ENCODE data around the gene CXCL1.
"Not testable (repeated sequence)": the region's sequence is repeated elsewhere in the genome, so short reads cannot be mapped to it uniquely, and the experiment has no call there.

Gene CXCL1

DNA sequence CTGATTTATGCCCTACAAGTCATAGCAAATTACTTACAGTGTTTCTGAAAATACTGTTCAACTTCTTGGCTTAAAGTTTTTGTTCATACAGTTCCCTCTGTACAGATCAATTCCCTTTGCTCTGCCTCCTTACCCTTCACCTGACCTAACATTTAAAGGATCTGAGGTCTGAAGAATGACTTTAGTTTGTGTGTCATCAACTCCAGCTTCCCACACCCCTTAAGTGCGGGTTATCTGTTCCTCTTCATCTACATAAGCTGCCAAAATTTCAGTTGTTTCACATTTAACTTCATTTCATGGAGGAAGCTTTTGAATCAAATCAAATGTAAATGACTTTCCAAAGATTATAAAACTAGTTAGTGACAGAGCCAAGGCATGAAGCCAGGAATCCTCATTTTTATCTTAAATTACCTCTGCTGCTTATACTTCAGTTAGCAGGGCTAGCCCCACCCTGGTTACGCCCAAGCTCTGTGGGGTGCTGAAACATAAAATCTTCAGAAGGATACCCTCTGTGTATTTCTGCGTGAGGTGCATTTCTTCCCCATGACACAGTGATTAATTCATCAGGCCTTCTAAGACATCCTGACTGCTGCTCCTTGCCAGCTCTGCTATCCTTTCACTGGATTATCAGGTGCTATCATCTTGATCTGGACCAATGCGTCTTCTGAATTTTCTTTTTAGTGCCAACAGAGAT is 16.5 kb downstream of the CXCL1 start:
- DNase-seq: no peak

DNA sequence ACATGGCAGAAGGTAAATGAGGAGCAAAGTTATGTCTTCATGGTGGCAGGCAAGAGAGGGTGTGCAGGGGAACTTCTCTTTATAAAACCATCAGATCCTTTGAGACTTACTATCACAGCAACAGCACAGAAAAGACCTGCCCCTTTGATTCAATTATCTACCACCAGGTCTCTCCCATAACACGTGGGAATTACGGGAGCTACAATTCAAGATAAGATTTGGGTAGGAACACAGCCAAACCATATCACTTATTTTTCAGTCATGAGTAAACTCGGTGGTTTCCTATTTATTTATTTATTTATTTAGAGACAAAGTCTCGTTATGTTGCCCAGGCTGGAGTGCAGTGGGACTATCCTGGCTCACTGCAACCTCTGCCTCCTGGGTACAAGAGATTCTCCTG is 22.1 kb downstream of the CXCL1 start:
- DNase-seq: no peak

DNA sequence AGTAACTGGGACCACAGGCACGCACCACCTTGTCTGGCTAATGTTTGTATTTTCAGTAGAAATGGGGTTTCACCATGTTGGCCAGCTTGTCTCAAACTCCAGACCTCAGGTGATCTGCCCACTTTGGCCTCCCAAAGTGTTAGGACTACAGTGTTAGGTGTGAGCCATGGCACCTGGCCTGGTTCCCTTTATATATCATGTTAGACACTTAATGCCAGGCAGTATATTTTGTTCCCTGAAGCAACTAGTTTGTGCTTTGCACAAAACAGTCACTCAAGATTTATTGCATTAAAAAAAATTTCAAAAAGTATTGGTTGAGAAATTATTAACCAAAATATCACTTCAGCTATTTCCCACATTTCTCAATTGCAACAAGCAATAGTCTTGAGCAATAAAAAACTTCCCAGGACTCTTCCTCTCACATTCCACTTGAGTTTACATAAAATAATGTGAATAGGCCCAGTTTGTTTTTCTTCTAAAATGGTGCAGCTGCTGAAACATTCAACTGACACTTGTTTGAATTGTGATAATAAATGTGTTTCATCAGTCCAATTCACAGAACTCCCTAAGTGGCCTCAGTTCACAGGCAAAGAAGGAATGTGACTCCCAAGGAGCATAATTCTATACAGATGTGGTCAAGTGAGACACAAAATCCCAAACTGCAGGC is 22.7 kb downstream of the CXCL1 start:
- no peak for DNase-seq

DNA sequence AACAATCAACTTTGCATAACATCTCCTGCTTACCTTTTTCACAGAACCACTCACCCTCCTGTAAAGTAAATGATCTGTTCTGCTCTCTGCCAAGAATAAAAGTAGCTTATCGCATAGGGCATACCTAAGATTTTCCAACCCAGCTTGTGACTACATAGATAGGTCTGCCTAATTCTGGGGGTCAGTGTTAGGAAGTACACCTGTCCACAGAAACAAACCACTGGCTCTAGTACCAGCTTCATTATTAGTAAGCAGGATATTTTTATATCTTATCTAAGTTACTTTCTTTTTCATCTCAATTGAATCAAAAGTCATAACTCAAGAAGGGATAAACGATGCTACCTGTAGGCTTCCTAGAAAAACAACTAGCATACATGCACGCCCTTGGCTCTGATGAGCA is 23.8 kb downstream of the CXCL1 start:
- DNase-seq: no peak

DNA sequence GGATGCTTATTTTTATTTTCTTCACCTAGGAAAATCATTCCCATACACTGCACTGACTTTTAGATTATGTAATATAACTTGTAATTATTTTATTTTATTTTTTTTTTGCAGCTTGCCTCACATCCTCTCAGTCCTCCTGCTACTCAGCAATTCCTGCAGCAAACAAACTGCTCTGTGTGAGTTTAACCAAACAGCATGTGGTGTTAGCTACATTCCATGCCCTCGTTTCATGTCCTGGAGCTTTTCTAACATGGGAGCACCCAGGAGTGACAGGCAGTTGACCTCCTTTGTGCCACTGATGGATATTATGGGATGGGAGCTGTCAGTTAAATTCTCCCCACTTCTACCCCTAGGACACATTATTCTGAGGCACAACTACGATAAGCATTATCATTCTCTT is 24.8 kb downstream of the CXCL1 start:
- no peak for DNase-seq

- DNase-seq: no peak
Observed at GRCh38 chr4:73895201-73896175, 26.3 kb downstream of the CXCL1 start.

DNA sequence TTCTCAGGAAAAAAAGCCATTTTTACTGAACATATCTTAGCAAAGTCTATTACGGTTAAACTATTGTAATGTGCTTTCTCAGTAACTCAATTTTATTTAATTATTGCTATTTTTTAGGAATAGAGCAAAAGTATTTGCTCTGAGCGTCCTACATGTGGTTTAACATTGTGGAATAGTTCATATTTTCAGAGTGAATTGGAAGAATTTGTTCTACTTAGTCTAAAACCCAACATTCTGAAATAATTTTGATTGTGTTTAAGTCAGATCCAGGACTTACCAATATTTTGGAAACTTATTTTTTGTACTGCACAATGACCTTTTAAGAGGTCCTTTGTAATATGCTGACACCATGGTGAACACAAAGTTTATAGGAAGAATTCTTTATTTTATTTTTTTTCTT is 27.2 kb downstream of the CXCL1 start:
- DNase-seq: no peak

DNA sequence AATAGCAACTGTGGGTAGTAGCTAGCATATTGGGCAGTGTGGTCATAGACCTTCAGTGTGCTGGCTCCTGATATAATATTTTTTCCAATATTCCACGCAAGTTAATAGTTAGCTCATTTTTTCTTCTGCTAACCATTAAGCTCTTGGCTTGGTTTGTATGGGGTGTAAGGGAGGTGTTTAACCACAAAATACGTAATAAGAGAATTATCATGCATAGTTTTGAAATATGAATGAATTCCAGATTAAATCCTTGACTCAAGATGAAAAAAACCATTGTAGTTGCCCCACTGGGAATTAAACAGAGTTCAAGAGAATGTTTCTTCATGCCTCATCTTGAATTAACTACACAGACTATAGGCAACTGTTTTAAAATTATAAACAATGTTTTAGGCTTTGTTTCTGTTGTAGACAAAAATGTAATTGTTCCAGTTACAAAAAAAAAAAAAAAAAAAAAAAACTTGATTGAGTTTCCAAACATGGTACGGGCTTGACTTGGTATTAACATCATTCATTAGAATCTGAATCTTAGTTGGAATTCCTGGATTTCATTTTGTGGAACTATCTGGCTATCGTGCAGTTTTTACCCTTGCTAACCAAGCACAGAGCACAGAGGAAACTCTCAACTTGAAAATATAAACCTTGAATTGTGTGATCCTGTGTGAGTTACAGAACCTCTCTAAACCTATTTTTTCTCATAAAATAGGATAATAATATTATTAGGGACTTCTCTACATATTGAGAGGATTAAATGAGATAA is 28.4 kb downstream of the CXCL1 start:
- DNase-seq: no peak

DNA sequence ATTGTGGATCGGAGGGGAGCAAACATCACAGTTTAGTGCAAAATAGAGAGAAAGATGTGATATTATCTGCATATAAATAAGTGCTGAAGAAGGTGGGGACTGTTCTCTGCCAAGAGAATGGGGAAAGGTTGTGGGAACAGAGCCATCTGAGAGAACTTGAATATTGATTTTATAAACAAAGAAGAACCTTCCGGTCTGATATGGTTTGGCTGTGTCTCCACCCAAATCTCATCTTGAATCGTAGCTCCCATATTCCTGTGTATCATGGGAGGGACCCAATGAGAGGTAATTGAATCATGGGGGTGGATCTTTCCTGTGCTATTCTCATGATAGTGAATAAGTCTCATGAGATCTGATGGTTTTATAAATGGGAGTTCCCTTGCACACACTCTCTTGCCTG is 30.1 kb downstream of the CXCL1 start:
- not testable (repeated sequence) for DNase-seq

DNA sequence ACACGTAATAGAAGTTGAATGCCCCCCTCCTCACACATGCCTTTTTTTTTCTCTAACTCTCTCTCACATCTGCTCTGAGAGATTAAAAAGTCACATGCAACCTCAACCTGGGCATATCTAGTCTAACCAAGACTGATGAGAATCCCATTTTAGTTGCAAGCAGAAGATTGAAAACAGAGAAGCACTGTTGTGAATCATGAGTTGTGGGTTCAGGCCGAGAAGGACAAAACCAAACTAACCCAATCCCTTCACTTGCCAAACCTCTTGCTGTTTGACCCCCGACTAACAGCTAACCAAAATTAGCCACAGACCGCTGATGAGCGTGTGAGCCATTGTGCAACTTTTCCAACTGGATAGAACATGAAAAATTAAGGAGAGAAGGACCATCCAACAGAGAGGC is 31.8 kb downstream of the CXCL1 start:
- peak; percentile 21 for DNase-seq

- DNase-seq: no peak
Observed at GRCh38 chr4:73902038-73902637, 32.9 kb downstream of the CXCL1 start.

DNA sequence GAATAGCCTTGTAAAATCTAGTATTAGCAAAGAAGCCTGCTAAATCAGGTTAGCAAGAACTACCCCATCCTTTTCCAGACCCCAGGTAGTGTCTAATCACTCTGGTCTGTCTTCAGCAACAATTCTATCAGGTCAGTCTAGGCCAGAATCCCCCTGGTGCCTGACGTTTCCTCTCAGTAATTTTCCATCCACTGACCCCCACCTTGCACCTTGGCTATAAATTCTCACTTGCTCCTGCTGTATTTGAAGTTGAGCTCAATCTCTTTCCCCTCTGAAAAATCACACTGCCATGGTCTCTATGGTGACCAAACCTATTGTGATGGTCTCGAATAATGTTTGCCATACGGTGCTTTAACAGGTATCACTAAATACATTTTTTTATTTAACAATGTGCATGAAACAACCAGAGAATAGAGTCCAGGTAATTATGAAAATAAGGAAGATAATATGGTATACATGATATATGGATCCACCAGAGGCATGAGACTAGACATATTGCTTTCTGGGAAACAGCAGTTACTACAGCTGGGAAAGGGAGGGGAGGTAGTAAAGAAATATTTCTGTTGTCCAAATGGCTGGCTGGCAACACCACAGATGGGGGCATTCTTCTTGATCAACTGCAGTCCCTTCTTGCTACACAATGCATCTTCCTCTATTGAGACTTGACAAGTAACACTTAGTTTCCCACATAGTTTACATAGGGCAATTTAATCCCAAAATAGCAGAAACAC is 33.8 kb downstream of the CXCL1 start:
- no peak for DNase-seq

DNA sequence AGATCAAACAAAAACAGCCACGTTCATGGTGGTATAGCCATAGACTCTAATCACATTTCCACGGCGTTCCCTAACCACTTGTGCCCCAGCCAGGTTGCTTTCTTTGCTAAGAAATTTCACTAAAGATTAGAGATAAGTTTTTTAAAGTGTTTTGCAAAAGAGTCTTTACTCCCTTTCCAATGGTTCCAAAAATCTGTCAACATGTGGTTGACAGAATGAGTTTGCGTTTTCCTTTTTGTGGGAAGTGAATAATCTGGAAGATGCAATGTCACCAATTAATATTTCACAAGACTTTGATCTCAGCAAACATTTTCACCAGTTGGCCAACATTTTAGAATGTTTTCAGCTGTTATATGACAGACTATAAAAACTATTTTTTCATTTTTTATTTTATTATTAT is 35.3 kb downstream of the CXCL1 start:
- no peak for DNase-seq

- DNase-seq: no peak
Observed at GRCh38 chr4:73908965-73909364, 39.8 kb downstream of the CXCL1 start.

- DNase-seq: no peak
Observed at GRCh38 chr4:73911746-73912145, 42.6 kb downstream of the CXCL1 start.

DNA sequence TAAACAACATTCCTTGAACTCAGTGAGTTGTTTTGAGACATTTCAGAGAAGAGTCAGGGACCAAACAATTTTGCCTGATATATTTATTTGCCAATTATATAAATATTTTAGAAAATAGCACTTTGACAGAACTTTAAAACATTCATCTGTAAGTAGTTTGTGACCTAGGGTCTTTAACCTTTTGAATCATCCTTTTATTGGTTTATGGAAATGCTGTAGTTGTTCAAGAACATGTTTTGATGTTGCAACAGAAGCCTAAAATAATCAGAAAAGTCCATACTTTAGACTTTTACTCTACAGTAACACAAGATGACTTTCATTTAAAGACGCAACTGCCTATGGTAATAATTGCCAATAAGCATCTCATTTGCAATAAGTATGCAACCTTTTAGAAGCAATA is 43.0 kb downstream of the CXCL1 start:
- no peak for DNase-seq

DNA sequence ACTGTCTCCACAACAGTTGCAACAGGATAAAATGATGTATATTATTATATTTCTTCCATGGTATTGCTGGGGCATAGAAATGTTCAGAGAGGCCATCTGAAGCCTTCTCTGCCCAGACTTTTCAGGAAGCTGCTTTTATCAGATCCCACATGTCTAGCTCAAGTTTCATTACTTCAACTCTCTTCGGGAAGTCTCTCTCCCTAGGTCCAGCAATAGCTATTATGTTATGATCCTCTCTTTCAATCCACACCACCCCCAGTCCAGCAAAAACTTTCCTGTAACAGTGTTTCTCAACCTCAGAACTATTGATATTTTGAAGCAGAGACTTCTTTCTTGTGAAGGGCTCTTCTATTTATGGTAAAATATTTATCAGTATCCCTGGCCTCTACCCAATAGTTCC is 44.9 kb downstream of the CXCL1 start:
- DNase-seq: no peak

DNA sequence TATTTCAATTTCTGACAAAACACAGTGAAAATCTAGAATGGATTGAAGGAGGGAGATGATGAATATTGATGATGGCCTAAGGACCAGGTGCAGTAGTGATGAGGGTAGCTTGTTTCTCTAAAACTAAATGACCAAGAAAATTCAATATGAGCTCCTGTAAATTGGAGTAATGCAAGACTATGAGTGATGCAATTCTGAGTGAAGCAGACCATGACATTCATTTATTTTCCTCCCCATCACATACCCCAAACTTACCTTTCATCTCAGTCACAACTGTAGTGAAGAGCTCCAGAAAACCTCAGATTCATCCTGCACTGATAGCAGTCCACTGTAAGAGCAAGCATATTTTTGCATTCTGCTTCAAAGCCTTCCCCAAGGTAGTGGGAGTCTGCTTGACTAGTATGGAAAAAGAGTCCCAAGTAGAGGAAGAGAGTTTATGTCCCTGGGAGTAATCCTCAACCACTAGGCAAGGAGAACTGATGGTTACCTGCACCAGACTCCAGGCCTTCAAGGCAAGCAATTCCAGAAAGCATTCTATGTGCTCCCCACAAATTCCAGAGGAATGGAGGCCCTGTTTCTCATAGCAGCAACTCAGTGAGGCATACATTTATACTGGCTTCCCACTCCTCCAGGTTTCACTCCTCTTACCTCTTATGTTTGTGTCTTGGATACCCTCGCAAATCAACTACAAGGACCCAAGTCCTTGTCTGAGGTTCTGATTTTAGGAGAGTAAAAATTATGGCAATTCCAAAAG is 47.2 kb downstream of the CXCL1 start:
- no peak for DNase-seq

GRCh38 chr4:73917081-73917501 is 47.9 kb downstream of the CXCL1 start:
- no peak for DNase-seq

DNA sequence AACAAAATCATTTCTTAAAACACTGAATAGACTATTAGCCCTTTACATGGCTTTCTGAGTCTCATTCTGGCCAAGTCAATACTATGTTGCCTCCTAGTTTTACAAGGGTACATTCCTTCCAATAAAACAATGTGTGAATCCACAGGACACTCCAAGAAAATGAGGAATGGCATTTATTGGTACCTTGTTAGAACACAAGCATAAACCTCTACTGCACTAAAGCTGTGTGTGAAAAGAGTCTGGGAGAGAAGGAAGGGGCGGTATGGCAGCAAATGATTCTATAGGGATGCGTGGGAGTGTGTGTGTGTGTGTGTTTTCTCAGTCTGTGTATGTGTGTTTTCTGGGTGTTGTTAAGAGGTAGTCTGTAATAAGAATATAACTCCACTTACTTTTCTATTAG is 48.9 kb downstream of the CXCL1 start:
- no peak for DNase-seq

- DNase-seq: no peak
Observed at GRCh38 chr4:73919691-73920090, 50.5 kb downstream of the CXCL1 start.

Measured in femur (tissue), 1 donor.